ENCODE measurements around the gene ADRM1.

The ADRM1 gene

DNA sequence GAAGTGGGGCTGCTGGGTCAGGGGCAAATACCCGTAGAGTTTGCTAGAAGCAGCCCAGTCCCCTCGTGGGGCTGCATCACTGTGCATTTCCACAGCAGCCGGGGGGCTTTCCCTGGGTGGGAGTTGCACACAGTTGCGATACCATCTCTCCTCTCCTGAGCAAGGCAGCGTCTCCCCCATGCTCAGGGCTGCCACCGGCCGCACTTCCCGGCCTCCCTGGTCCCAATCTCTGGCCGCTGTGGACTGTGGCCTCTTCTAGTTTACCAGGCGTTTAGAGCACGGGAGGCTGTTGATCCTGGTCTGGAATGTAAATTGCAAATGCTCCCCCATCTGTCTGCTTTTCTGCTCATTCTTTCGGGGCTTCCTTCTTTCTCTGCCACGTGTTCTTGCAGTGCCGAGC lies 33.4 kb upstream of the ADRM1 start:
- TF ChIP-seq ZFX (IDR thresholded peaks at IDR 0.05) = no peak
- TF ChIP-seq, protein P1, sequence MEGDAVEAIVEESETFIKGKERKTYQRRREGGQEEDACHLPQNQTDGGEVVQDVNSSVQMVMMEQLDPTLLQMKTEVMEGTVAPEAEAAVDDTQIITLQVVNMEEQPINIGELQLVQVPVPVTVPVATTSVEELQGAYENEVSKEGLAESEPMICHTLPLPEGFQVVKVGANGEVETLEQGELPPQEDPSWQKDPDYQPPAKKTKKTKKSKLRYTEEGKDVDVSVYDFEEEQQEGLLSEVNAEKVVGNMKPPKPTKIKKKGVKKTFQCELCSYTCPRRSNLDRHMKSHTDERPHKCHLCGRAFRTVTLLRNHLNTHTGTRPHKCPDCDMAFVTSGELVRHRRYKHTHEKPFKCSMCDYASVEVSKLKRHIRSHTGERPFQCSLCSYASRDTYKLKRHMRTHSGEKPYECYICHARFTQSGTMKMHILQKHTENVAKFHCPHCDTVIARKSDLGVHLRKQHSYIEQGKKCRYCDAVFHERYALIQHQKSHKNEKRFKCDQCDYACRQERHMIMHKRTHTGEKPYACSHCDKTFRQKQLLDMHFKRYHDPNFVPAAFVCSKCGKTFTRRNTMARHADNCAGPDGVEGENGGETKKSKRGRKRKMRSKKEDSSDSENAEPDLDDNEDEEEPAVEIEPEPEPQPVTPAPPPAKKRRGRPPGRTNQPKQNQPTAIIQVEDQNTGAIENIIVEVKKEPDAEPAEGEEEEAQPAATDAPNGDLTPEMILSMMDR (conservative IDR thresholded peaks at IDR 0.05) = no peak
- H3K27ac ChIP-seq = no peak overlapping the region

DNA sequence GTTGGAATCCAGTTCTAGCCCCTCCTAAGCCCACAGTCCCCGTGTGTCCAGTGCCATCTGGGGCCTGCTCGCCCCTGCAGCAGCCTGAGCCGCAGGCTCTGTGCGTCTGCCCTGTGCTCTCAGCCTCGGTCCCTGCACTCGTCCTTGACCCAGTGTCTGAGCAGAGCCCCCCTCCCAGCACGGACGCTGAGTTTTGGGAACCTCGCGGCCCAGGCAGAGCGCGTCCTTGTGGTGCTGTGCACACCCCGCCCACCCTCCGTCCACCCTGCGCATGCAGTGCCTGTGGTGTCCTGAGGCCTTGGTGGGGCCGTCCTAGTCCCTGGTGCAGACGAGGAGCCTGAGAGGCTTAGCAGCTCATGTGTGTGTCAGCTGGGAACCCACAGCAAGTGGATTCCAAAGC lies 32.9 kb upstream of the ADRM1 start:
- TF ChIP-seq ZFX (IDR thresholded peaks at IDR 0.05) = no peak
- TF ChIP-seq, protein P1 (conservative IDR thresholded peaks at IDR 0.05) = no peak
- H3K27ac ChIP-seq = no peak overlapping the region

DNA sequence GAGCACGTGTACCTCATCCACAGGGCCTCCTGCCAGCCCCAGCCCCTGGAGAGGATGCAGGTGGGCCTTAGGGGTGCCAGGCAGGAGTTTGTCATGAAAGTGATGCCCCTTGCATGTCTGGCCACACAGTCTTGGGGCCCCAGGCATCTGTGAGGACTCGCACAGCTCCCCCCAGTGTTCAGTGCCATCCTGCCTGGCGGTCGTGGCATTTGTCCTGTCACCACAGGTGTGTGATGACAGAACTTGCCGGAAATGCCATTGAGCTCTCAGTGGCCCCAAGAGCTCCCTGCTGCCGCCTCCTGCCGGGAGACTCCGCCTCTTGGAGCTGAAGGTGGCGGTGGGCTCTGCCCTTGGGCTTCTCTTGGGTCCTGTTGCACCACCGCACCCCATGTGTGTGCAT lies 30.6 kb upstream of the ADRM1 start:
- no peak for TF ChIP-seq ZFX (IDR thresholded peaks at IDR 0.05)
- TF ChIP-seq, protein P1 (conservative IDR thresholded peaks at IDR 0.05) = no peak
- no peak overlapping the region for H3K27ac ChIP-seq

DNA sequence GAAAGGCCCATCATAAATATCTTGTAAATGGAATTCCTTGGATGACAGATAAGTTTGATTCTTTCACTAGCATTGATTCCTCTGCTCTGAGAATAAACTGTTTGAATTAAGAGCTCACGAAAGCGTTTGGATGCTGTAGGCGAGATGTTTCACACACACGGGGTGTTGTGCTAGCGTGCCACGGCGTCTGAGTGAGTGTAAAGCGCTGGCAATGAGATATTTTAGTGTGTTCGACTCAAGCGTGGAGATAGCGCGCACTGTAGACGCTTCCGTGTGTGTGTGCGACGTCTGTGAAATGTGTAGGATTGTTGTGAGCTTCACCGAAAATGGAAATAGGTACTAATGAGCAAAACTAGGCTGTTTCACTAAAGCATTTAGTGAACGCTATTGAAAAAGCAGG lies 29.4 kb upstream of the ADRM1 start:
- TF ChIP-seq, protein P1 (conservative IDR thresholded peaks at IDR 0.05) = no peak
- TF ChIP-seq ZFX (IDR thresholded peaks at IDR 0.05) = no peak
- no peak overlapping the region for H3K27ac ChIP-seq

DNA sequence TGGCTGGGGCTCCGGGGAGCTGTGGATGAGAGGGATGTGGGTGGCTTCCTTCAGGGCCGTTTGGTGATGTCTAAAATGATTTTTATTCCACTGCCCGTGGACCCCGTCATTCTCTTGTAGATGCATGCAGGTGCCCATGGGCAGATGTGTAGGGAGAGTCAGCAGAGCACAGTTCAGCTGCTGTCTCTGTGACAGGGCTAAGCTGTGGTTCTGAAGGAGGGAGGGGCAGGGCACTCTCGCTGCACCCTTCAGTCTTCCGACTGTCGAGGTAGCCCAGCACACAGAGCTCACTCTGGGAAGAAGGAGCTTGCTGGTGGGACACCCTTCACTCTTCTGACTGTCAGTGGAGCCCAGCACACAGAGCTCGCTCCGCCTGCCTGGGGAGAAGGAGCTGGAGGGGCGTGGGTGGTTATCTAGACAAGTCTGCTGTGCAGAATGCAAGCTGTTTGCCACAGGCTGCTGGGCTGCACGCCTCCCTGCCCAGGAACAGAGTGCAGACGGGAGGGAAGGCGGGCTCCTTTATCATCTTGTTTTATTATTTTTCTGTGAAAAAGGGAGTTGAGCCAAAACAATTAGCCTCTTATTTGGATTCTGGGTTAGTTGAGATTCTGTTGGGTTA lies 28.4 kb upstream of the ADRM1 start:
- TF ChIP-seq, protein P1 (conservative IDR thresholded peaks at IDR 0.05) = no peak
- no peak overlapping the region for H3K27ac ChIP-seq

DNA sequence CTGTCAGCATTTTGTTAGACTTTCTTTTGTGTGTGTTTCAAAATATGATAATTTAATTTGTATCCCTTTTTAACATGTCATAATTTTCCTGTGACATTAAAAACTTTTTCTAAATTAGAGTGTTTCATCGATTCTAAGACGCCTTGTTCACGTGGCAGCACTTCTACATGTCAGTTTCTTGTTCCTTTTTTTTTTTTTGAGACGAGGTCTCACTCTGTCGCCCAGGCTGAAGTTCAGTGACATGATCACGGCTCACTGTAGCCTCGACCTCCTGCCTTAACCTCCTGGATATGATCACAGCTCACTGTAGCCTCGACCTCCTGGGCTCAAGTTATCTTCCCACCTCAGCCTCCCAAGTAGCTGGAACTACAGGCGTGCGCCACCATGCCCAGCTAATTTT lies 27.6 kb upstream of the ADRM1 start:
- no peak for TF ChIP-seq ZFX (IDR thresholded peaks at IDR 0.05)
- TF ChIP-seq, protein P1 (conservative IDR thresholded peaks at IDR 0.05) = no peak
- H3K27ac ChIP-seq = no peak overlapping the region

DNA sequence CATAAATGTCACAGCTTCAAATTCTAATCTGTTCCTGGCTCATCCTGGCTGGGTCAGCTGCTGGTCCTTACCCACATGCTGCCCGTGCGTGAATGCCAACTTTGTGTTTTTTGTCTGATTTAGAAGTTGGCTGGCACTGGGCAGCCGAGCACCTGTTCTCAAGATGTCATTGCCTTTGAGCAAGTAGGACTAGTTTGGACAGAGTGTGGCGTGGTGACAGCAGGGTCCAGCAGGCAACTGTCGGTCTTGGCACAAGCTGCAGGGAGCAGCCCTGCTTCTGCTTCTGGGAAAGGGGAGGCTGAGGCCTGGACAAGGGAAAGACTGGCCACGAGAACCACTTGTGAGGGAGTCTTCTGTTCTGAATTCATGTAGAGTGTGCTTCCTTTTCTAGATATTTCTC lies 26.4 kb upstream of the ADRM1 start:
- H3K27ac ChIP-seq = no peak overlapping the region
- TF ChIP-seq, protein P1 (conservative IDR thresholded peaks at IDR 0.05) = no peak
- TF ChIP-seq ZFX (IDR thresholded peaks at IDR 0.05) = no peak
